Activated naive CD4-positive, alpha-beta T cell treated with anti-CD3 and anti-CD28 coated beads, Interleukin-2, amount 10 ng/mL, durations not matched to agents 7 days and 5 days (primary cell): ENCODE results near the gene PROM2.
"Not testable (repeated sequence)": the region's sequence is repeated elsewhere in the genome, so short reads cannot be mapped to it uniquely, and the experiment has no call there.

Source experiments
- CTCF ChIA-PET: fragments of 350-600 bp; sonication (Branson Sonifier 250); formaldehyde crosslinking; loops from one replicate; lab custom pipeline; 2021; ENCODE audit warnings: antibody characterized with exemption; lab: Charles Lee
- DNase-seq: peaks from one replicate; pipeline ENCODE4 v3.0.0-alpha.2; 2020
- H3K27ac Mint-ChIP-seq: one replicate; pipeline ENCODE4 v1.8.0; 2021; ENCODE audit warnings: mild to moderate bottlenecking, moderate library complexity, mixed read lengths
- H3K27me3 Mint-ChIP-seq: one replicate; pipeline ENCODE4 v1.8.0; 2021; ENCODE audit warnings: mild to moderate bottlenecking, mixed read lengths
- H3K36me3 Mint-ChIP-seq: one replicate; pipeline ENCODE4 v1.8.0; 2021; ENCODE audit warnings: mixed read lengths
- H3K4me1 Mint-ChIP-seq: one replicate; pipeline ENCODE4 v1.8.0; 2021; ENCODE audit warnings: mixed read lengths
- H3K4me3 Mint-ChIP-seq: one replicate; pipeline ENCODE4 v1.8.0; 2021; ENCODE audit warnings: mild to moderate bottlenecking, moderate library complexity, mixed read lengths
- H3K9me3 Mint-ChIP-seq: one replicate; pipeline ENCODE4 v1.8.0; 2021; ENCODE audit warnings: mixed read lengths

Gene PROM2

GRCh38 chr2:95262896-95263542, 11.2 kb upstream of the PROM2 start:
- DNase-seq: no peak
- H3K27me3 Mint-ChIP-seq: peaks cover 11% of the 10 kb centered on the region
- no peaks in the 10 kb centered on the region for H3K36me3 Mint-ChIP-seq
- CTCF ChIA-PET: no interaction called here
- H3K9me3 Mint-ChIP-seq: peaks cover 6% of the 10 kb centered on the region
- no peak overlapping the region for H3K27ac Mint-ChIP-seq
- H3K4me3 Mint-ChIP-seq: no peak overlapping the region
- H3K4me1 Mint-ChIP-seq: no peaks in the 10 kb centered on the region

GRCh38 chr2:95264624-95265023, 9.6 kb upstream of the PROM2 start:
- H3K36me3 Mint-ChIP-seq: no peaks in the 10 kb centered on the region

GRCh38 chr2:95265182-95265581, 9.1 kb upstream of the PROM2 start:
- CTCF ChIA-PET: no interaction called here
- no peaks in the 10 kb centered on the region for H3K36me3 Mint-ChIP-seq
- H3K27ac Mint-ChIP-seq: no peak overlapping the region
- no peaks in the 10 kb centered on the region for H3K4me1 Mint-ChIP-seq
- H3K9me3 Mint-ChIP-seq: no peaks in the 10 kb centered on the region
- no peak overlapping the region for H3K4me3 Mint-ChIP-seq
- peaks cover 11% of the 10 kb centered on the region for H3K27me3 Mint-ChIP-seq
- DNase-seq: no peak

More at GRCh38 chr2:95264624-95265023, 9.6 kb upstream of the PROM2 start:
- no peak for DNase-seq
- Mint-ChIP-seq H3K9me3 (peaks cover under 1% of the 10 kb centered on the region), H3K27ac (no peak overlapping the region), H3K27me3 (peaks cover 11% of the 10 kb centered on the region), H3K4me3 (no peak overlapping the region), H3K4me1 (no peaks in the 10 kb centered on the region)
- CTCF ChIA-PET: no interaction called here

GRCh38 chr2:95266781-95267430, 7.3 kb upstream of the PROM2 start:
- DNase-seq: peak; percentile 5
- peaks cover 6% of the 10 kb centered on the region for H3K27me3 Mint-ChIP-seq
- no peaks in the 10 kb centered on the region for H3K4me1 Mint-ChIP-seq
- no peaks in the 10 kb centered on the region for H3K36me3 Mint-ChIP-seq
- no peak overlapping the region for H3K4me3 Mint-ChIP-seq
- H3K9me3 Mint-ChIP-seq: no peaks in the 10 kb centered on the region
- CTCF ChIA-PET: no interaction called here
- H3K27ac Mint-ChIP-seq: no peak overlapping the region

- no peak overlapping the region for H3K4me3 Mint-ChIP-seq
- DNase-seq: peak; percentile 5
Observed at GRCh38 chr2:95267458-95268210, 6.6 kb upstream of the PROM2 start.

GRCh38 chr2:95268211-95269035, 5.8 kb upstream of the PROM2 start:
- H3K36me3 Mint-ChIP-seq: no peaks in the 10 kb centered on the region
- no peak overlapping the region for H3K4me3 Mint-ChIP-seq
- CTCF ChIA-PET: no interaction called here
- H3K9me3 Mint-ChIP-seq: no peaks in the 10 kb centered on the region
- DNase-seq: peak; percentile 8
- peaks cover 6% of the 10 kb centered on the region for H3K27me3 Mint-ChIP-seq
- H3K4me1 Mint-ChIP-seq: no peaks in the 10 kb centered on the region
- no peak overlapping the region for H3K27ac Mint-ChIP-seq

More at GRCh38 chr2:95267458-95268210, 6.6 kb upstream of the PROM2 start:
- no peaks in the 10 kb centered on the region for H3K9me3 Mint-ChIP-seq
- H3K27ac Mint-ChIP-seq: no peak overlapping the region
- peaks cover 6% of the 10 kb centered on the region for H3K27me3 Mint-ChIP-seq
- CTCF ChIA-PET: no interaction called here
- no peaks in the 10 kb centered on the region for H3K4me1 Mint-ChIP-seq
- H3K36me3 Mint-ChIP-seq: no peaks in the 10 kb centered on the region

- H3K4me3 Mint-ChIP-seq: no peak overlapping the region
Observed at GRCh38 chr2:95269036-95269680, 5.1 kb upstream of the PROM2 start.

GRCh38 chr2:95269745-95270144, 4.5 kb upstream of the PROM2 start:
- H3K36me3 Mint-ChIP-seq, H3K4me1 Mint-ChIP-seq, H3K9me3 Mint-ChIP-seq, H3K4me3 Mint-ChIP-seq, H3K27ac Mint-ChIP-seq, H3K27me3 Mint-ChIP-seq, CTCF ChIA-PET: not testable (repeated sequence)
- peak; percentile 3 for DNase-seq

More at GRCh38 chr2:95269036-95269680, 5.1 kb upstream of the PROM2 start:
- no peak overlapping the region for H3K27ac Mint-ChIP-seq
- no peaks in the 10 kb centered on the region for H3K36me3 Mint-ChIP-seq
- no peaks in the 10 kb centered on the region for H3K9me3 Mint-ChIP-seq
- no peaks in the 10 kb centered on the region for H3K4me1 Mint-ChIP-seq
- H3K27me3 Mint-ChIP-seq: peaks cover 6% of the 10 kb centered on the region
- peak; percentile 5 for DNase-seq
- CTCF ChIA-PET: no interaction called here

GRCh38 chr2:95270541-95271081, 3.6 kb upstream of the PROM2 start:
- peak; percentile 6 for DNase-seq
- H3K27ac Mint-ChIP-seq: no peak overlapping the region
- no peaks in the 10 kb centered on the region for H3K9me3 Mint-ChIP-seq
- H3K27me3 Mint-ChIP-seq: peaks cover 2% of the 10 kb centered on the region
- no peak overlapping the region for H3K4me3 Mint-ChIP-seq
- no peaks in the 10 kb centered on the region for H3K4me1 Mint-ChIP-seq
- CTCF ChIA-PET: no interaction called here
- no peaks in the 10 kb centered on the region for H3K36me3 Mint-ChIP-seq

- no peak overlapping the region for H3K4me3 Mint-ChIP-seq
- H3K4me1 Mint-ChIP-seq: no peaks in the 10 kb centered on the region
- H3K27me3 Mint-ChIP-seq: no peaks in the 10 kb centered on the region
- no peaks in the 10 kb centered on the region for H3K36me3 Mint-ChIP-seq
- no peaks in the 10 kb centered on the region for H3K9me3 Mint-ChIP-seq
- DNase-seq: peak; percentile 5
- no peak overlapping the region for H3K27ac Mint-ChIP-seq
- CTCF ChIA-PET: no interaction called here
Observed at GRCh38 chr2:95271381-95271971, 2.8 kb upstream of the PROM2 start.

- CTCF ChIA-PET: no interaction called here
- no peak overlapping the region for H3K27ac Mint-ChIP-seq
- no peak for DNase-seq
- H3K9me3 Mint-ChIP-seq: no peaks in the 10 kb centered on the region
- H3K4me1 Mint-ChIP-seq: no peaks in the 10 kb centered on the region
- H3K4me3 Mint-ChIP-seq: no peak overlapping the region
- no peaks in the 10 kb centered on the region for H3K36me3 Mint-ChIP-seq
- H3K27me3 Mint-ChIP-seq: no peaks in the 10 kb centered on the region
Observed at GRCh38 chr2:95272299-95272751, 1.9 kb upstream of the PROM2 start.

- no peaks in the 10 kb centered on the region for H3K9me3 Mint-ChIP-seq
- DNase-seq: no peak
- CTCF ChIA-PET: no interaction called here
- H3K27me3 Mint-ChIP-seq: no peaks in the 10 kb centered on the region
- H3K27ac Mint-ChIP-seq: no peak overlapping the region
- no peaks in the 10 kb centered on the region for H3K4me1 Mint-ChIP-seq
- no peaks in the 10 kb centered on the region for H3K36me3 Mint-ChIP-seq
- H3K4me3 Mint-ChIP-seq: no peak overlapping the region
Observed at GRCh38 chr2:95272781-95273180, 1.5 kb upstream of the PROM2 start.

GRCh38 chr2:95273566-95274290, 521 bp upstream of the PROM2 start:
- no peaks in the 10 kb centered on the region for H3K27me3 Mint-ChIP-seq
- no peaks in the 10 kb centered on the region for H3K36me3 Mint-ChIP-seq
- H3K4me3 Mint-ChIP-seq: no peak overlapping the region
- peak; percentile 4 for DNase-seq
- CTCF ChIA-PET: no interaction called here
- H3K27ac Mint-ChIP-seq: no peak overlapping the region
- no peaks in the 10 kb centered on the region for H3K4me1 Mint-ChIP-seq
- peaks cover 3% of the 10 kb centered on the region for H3K9me3 Mint-ChIP-seq
